IPS DF 4.7 (cell line): Measurements from ENCODE around the gene KSR2.
A peak's percentile ranks its signal among the peaks of the same experiment; 100 is the strongest.

Experiments
- DNase-seq: peaks from one replicate; pipeline ENCODE4 v3.0.0-alpha.2; 2013; ENCODE audit warnings: low spot score; ENCODE audit errors: extremely low read depth

KSR2 gene

DNA sequence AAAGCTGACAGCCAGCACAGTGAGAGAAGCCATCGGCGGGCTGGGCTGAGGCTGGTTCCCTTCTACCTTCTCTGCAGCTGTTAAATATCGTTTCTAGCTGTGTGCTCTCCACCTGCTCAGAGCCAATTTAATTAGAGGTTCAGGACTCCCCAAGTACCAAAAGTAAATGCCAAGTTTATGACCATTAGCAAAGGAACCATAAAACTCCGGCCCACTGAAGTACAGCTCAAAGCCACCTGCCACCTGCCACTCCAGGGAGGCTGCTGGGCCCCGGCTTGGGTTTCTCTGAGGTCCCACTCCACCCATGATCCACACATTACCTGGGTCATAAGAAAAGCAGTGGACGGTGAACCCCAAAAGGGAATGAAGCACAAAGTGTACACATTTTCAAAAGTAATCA, 272.8 kb downstream of the KSR2 start:
- no peak for DNase-seq

GRCh38 chr12:117692512-117692911, 276.3 kb downstream of the KSR2 start:
- DNase-seq: no peak

DNA sequence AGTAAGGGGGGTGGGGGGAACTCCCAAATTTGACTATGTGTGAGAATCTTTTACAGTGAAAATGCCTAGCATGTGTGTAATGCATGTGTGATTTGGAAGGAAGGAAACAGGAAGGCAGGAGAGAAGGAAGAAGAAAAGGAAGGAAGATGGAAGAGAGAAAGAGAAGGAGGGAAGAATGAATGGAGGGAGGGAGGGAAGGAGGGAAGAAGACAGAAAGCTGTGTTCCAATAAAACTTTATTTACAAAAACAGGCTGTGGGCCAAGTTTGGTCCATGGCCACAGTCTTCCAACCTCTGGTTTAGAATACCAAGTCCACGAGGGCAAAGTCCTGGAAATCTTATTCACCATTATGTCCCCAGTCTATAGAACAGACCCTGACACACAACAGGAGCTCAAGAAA, 278.9 kb downstream of the KSR2 start:
- no peak for DNase-seq

GRCh38 chr12:117688446-117688845, 280.3 kb downstream of the KSR2 start:
- no peak for DNase-seq

DNA sequence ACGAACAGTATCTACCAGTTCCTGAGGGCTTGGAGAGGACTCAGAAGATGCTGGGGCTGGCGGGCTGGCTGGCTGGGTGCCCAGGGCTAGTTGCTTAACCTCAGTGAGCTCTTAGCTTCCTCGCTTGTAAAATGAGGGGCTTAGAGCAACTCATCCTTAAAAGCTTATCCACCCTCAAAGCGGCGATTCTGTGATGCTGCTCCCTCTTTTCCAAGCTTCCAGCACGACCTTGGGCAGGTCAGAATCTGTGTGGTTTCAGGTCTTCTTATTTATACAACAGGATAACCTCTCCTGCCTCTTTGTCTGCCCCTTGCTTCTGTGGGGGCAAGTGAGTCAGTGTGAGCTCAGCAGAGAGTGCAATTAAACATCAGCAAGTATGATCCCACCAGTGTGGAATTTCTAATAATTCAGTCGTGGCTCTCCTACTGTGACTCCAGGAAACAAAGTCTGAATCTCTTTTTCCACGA, 281.8 kb downstream of the KSR2 start:
- DNase-seq: no peak

DNA sequence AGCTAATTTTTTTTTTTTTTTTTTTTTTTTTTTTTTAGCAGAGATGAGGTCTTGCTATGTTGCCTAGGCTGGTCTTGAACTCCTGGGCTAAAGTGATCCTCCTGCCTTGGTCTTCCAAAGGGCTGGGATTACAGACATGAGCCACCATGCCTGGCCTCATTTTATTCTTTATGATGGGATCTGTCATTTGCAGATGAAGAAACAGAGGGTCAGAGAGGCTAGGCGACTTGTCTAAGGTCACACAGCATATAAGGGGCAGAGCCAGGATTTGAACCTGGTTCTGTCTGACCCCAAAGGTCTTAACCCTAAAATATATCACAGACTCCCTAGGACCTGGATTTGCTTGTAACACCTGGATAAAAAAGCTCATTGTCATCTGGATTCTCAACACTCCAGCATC, 282.6 kb downstream of the KSR2 start:
- DNase-seq: no peak

- peak; percentile 64 for DNase-seq
Measured at GRCh38 chr12:117685110-117685926, 283.5 kb downstream of the KSR2 start.

GRCh38 chr12:117684471-117684870, 284.3 kb downstream of the KSR2 start:
- no peak for DNase-seq

GRCh38 chr12:117680312-117680711, 288.5 kb downstream of the KSR2 start:
- DNase-seq: no peak

- no peak for DNase-seq
Measured at GRCh38 chr12:117679776-117680175, 289.0 kb downstream of the KSR2 start.

DNA sequence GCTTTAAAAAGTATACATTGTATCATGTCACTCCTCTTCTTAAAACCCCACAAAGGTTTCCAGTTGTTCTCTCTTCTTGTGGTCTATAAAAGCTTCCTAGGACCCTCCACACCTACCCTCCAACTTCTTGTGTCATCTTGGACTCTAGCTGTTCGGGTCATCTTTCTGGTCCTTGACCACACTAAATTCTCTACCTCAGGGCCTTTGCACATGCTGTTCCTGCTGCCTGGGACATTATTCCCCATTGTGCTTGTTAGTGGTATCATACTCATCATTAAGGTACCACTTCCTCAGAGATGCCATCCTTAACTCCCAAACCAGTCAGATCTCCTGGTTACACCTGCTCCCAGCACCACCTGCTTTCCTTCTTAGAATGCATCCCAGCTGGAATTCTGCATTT, 294.0 kb downstream of the KSR2 start:
- no peak for DNase-seq

DNA sequence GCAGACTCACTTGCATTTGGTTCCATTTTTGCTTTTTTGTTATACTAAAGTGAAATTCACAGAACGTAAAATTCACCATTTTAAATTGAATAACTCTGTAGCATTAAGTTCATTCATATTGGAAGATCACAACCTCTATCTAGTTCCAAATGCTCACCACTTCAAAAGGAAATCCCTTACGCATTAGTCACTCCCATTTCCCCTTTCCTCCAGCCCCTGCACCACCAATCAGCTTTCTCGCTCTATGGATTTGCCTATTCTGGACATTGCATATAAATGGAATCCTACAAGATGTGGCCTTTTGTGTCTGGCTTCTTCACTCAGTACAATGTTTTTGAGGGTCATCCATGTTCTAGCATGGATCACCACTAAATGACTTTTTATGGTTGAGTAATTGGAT, 294.5 kb downstream of the KSR2 start:
- DNase-seq: no peak

GRCh38 chr12:117671734-117672133, 297.1 kb downstream of the KSR2 start:
- peak; percentile 72 for DNase-seq

- no peak for DNase-seq
Measured at GRCh38 chr12:117664169-117664568, 304.6 kb downstream of the KSR2 start.

DNA sequence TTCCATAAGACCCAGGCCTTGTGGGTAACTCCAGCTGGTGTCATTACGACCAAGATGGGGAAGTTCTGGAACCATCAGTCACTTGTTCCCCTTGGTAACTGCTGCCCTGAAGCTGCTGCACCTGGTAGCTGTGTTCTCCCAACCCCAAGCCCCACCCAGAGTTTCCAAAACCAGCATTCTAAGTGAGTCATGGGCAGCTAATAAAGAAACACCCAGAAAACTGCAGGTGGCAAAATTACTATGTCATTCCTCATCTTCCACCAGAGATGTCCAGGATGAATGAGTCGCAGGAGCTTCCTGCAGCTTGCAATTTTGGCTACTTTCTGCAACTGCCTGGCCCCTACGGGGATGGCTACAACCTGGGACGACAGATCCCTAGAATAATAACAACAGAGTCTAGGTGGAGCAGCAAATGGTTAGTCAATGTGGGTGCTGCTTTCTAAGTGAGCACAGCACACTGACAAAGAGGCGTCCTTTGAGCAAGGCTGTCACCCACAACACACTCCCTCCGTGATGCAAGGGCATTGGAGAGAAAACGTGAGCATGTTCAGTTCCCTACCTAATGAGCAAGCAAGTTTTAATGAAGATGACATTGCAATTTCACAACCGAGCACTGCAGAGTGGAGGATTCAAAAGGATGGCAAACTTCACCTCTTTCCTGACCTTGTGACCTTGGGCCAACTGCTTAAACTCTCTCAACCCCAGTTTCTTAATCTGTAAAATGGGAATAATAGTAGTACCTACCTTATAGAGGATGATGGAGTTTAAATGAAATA, 306.0 kb downstream of the KSR2 start:
- DNase-seq: no peak

DNA sequence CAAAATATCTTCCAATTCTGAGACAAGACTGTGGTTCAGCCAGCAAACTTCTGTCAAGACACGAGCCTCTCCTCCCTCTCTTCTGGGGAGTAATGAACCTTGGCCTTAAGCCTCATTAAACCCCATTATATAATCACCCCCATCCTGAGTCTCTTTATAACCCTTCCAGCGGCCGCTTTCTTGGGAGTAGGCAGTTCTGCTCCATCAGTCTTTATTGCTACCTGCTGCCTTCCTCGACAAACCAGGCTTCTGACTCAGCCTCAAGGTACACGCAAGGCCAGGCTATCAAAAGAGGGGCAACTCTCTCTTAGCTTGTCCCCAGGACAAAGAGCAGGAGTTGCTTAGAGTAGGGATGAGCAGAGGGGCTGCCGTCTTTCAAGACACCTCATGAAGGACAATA, 306.6 kb downstream of the KSR2 start:
- no peak for DNase-seq

DNA sequence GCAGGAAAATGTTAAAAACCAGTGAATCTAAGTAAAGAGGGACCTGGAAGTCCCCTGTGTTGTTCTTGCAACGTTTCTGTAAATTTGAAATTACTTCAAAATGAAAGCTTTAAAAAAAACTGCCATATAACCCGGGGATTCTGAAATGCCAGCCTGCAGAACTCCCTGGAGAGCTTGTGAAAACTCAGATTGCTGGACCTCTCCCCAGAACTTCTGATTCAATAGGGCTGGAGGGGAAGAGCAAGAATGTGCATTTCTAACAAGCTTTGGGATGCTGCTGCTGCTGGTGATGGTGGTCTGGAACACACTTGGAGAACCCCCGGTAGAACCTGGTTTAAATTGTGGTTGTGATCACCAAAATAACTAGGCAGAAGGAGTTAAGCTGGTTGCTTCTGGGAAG, 307.3 kb downstream of the KSR2 start:
- no peak for DNase-seq

DNA sequence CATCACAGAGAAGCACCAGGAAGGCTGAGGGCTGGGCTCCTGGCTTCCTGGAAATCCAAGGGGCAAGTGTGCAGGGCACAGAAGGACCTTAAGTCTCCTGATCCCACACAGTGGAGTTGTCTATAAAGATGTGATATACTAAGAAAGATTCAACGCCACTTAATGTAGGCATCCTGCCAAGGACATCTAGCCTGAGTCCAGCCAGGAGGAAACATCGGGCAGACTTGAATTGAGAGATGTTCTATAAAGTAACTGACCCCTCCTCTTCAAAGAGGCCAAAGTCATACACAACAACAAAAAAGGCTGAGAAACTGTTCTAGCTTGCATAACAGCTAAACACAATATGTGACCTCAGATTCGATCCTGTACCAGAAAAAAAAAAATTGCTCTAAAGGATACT, 307.9 kb downstream of the KSR2 start:
- DNase-seq: no peak

- no peak for DNase-seq
Measured at GRCh38 chr12:117658226-117658625, 310.6 kb downstream of the KSR2 start.

- DNase-seq: no peak
Measured at GRCh38 chr12:117649796-117650195, 319.0 kb downstream of the KSR2 start.

DNA sequence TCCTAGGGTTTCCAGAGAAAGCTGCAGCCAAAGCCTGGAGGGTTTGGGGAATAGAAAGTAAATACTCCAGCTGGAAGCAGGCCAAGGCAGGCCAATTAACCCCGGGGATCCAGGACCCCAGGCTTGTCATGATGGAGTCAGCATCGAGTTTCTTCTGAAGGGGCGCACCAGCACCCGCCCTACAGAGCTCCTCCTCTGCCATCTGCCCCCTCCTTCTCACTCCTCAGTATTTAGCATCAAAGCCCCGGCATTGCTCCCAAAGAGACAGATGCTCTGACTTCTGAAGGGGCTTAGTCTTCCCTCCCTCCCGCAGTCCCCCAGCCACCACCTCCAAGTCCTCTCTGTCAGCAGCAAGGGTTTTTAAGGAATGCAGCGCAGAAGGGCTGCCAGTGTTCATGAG, 322.3 kb downstream of the KSR2 start:
- no peak for DNase-seq

DNA sequence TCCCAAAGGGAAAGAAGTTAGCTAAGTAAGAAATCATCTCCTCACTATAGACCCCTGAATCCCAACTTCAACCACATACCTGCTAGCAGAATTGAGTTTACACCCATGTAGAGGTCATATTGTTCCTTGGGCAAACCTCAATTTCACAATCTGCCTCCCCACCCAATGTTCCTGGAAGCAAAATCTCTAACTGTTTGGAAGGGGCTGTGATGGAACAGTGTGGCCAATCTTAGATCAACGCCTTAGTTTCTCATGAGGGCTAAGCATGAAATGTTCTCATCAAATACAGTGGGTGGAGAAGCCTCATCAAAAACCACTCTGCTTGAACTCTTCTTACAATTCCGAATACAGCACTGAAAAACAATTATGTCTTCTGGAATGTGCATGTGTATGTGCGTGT, 323.3 kb downstream of the KSR2 start:
- no peak for DNase-seq

GRCh38 chr12:117643971-117644370, 324.8 kb downstream of the KSR2 start:
- DNase-seq: no peak
